ENCODE results near the gene OTX2. TPM values are rescaled to one million over a fixed set of nuclear protein-coding genes. Genes with fewer than 3 reads are reported as not detected.

OTX2 gene
- total RNA-seq (not detected), polyA plus RNA-seq (not detected)

DNA sequence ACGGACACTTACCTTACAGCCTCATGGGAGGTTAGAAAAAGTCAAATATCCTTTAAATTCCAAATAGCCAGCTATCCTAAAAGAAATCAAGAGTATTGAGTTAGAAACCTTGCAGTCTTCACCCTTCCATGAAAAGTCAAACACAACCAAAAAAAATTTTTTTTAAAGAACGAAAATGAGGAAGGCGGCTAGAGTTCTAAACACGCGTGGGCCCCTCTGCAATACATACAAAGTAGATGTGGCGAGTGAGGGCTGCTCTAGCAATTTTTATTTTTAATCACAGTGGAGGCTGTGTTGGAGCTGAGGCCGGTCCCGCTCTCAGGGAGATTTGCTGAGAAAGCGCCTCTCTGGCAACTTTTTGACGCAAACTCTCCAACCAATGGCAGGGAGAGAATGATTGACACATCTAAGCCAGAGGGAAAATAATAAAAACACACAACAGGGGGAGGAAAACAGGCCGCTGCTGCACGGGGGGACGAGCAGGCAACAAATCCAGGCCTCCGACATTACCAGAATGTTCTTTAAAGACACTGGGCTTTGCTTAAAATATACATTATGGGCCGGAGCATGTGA is at the start of gene OTX2:
Gene OTX2 (minus strand): TSS at position 333 of the 573 bp plus-strand sequence. CDS start 5,023 bp downstream, outside the sequence.
- 12 to 26% methylated on average over 15 of the region's 15 CpGs for WGBS, 2 donors
- no peak for DNase-seq
- TF ChIP-seq CTCF (IDR thresholded peaks at IDR 0.05) (no peak), EP300 (IDR thresholded peaks at IDR 0.05) (no peak), POLR2A (IDR thresholded peaks at IDR 0.05) (no peak), POLR2AphosphoS5 (IDR thresholded peaks at IDR 0.05) (no peak)
- Histone ChIP-seq H3K27me3 (peaks cover 59 to 100% (median 92%) of the 10 kb centered on the region in 3 donors), H3K36me3 (no peaks in the 10 kb centered on the region), H3K9me3 (no peaks in the 10 kb centered on the region), H3K4me1 (peaks cover 0 to 25% (median 20%) of the 10 kb centered on the region in 4 donors), H3K27ac (no peak within 1 kb of the TSS), H3K4me3 (no peak within 1 kb of the TSS)
- intact Hi-C loops (cut with DNase I) = no loop called here

DNA sequence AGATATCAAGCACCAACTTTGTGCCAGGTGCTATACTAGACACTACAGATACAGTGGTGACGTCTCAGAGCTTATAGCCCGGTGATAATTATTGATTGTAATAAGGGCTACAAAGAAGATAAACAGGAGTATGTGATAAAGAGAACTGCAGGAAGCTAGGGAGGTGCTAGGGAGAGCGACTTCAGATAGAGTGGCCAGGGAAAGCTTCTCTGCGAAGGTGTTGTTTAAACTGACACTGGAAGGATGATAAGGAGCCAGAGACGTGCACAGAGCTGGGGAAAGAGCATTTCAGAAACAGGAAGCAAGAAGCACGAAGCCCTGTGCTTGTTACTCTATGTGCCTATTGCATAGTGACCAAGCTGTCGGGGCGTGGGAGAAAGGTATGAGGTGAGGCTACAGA is 48.1 kb upstream of the OTX2 start:
- no peaks in the 10 kb centered on the region for H3K9me3 ChIP-seq
- H3K36me3 ChIP-seq = no peaks in the 10 kb centered on the region
- DNase-seq = no peak
- no peak overlapping the region for H3K27ac ChIP-seq
- TF ChIP-seq POLR2A (IDR thresholded peaks at IDR 0.05) (no peak), POLR2AphosphoS5 (IDR thresholded peaks at IDR 0.05) (no peak), CTCF (IDR thresholded peaks at IDR 0.05) (no peak), EP300 (IDR thresholded peaks at IDR 0.05) (no peak)
- H3K4me3 ChIP-seq = no peak overlapping the region
- H3K27me3 ChIP-seq = peaks cover 0 to 21% (median 0%) of the 10 kb centered on the region in 3 donors
- intact Hi-C loops (cut with DNase I) = no loop called here
- no peaks in the 10 kb centered on the region for H3K4me1 ChIP-seq
- 11 to 23% methylated on average over 8 of the region's 8 CpGs for WGBS, 2 donors

GRCh38 chr14:56857216-56857615 is 46.9 kb upstream of the OTX2 start:
- Histone ChIP-seq H3K36me3 (no peaks in the 10 kb centered on the region), H3K27me3 (peaks cover 0 to 24% (median 0%) of the 10 kb centered on the region in 3 donors), H3K27ac (no peak overlapping the region), H3K4me3 (no peak overlapping the region), H3K4me1 (no peaks in the 10 kb centered on the region), H3K9me3 (no peaks in the 10 kb centered on the region)
- DNase-seq = no peak
- 86 to 90% methylated on average over 6 of the region's 6 CpGs for WGBS, 2 donors
- intact Hi-C loops (cut with DNase I) = no loop called here
- no peak for TF ChIP-seq EP300 (IDR thresholded peaks at IDR 0.05)
- TF ChIP-seq POLR2A (IDR thresholded peaks at IDR 0.05) = no peak
- no peak for TF ChIP-seq POLR2AphosphoS5 (IDR thresholded peaks at IDR 0.05)
- no peak for TF ChIP-seq CTCF (IDR thresholded peaks at IDR 0.05)

- no peak for DNase-seq
- Histone ChIP-seq H3K27ac (no peak overlapping the region), H3K36me3 (no peaks in the 10 kb centered on the region), H3K9me3 (no peaks in the 10 kb centered on the region), H3K4me1 (no peaks in the 10 kb centered on the region), H3K4me3 (no peak overlapping the region), H3K27me3 (peaks cover 0 to 33% (median 0%) of the 10 kb centered on the region in 3 donors)
- intact Hi-C loops (cut with DNase I) = no loop called here
- WGBS, 2 donors = 3 to 4% methylated on average over 9 of the region's 9 CpGs
- TF ChIP-seq CTCF (IDR thresholded peaks at IDR 0.05) (no peak), POLR2AphosphoS5 (IDR thresholded peaks at IDR 0.05) (no peak), POLR2A (IDR thresholded peaks at IDR 0.05) (no peak), EP300 (IDR thresholded peaks at IDR 0.05) (no peak)
Observed at GRCh38 chr14:56855891-56856461, 45.7 kb upstream of the OTX2 start.
